Measurements from ENCODE around the gene ARMC2. TPM values are rescaled to one million over a fixed set of nuclear protein-coding genes. Genes with fewer than 3 reads are reported as not detected.
A peak's percentile ranks its signal among the peaks of the same experiment; 100 is the strongest.

Gene ARMC2
- total and polyA plus RNA-seq, 2 donors (not counting 1 experiment from before 2014, with no cell fraction given): 4.8 to 9.9 TPM

GRCh38 chr6:109009962-109010704 lies 161.9 kb downstream of the ARMC2 start:
- no peaks in the 10 kb centered on the region for H3K9me3 ChIP-seq (ENCODE audit: control extremely low read depth in 1 of 3, control insufficient read depth in 2 of 3, insufficient read depth in 1 of 3, low read length in 2 of 3)
- no peaks in the 10 kb centered on the region for H3K27me3 ChIP-seq (replicated peaks in 1 of 4; ENCODE audit: control extremely low read depth in 1 of 4, control insufficient read depth in 3 of 4, insufficient read depth in 4 of 4, low read length in 3 of 4)
- no peak for TF ChIP-seq EZH2 (IDR thresholded peaks at IDR 0.05; ENCODE audit: borderline replicate concordance, insufficient read depth, low read depth, low read length, poor library complexity, severe bottlenecking)
- TF ChIP-seq, protein P1, sequence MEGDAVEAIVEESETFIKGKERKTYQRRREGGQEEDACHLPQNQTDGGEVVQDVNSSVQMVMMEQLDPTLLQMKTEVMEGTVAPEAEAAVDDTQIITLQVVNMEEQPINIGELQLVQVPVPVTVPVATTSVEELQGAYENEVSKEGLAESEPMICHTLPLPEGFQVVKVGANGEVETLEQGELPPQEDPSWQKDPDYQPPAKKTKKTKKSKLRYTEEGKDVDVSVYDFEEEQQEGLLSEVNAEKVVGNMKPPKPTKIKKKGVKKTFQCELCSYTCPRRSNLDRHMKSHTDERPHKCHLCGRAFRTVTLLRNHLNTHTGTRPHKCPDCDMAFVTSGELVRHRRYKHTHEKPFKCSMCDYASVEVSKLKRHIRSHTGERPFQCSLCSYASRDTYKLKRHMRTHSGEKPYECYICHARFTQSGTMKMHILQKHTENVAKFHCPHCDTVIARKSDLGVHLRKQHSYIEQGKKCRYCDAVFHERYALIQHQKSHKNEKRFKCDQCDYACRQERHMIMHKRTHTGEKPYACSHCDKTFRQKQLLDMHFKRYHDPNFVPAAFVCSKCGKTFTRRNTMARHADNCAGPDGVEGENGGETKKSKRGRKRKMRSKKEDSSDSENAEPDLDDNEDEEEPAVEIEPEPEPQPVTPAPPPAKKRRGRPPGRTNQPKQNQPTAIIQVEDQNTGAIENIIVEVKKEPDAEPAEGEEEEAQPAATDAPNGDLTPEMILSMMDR (IDR thresholded peaks at IDR 0.05): no peak
- H3K36me3 ChIP-seq (replicated peaks in 1 of 2; ENCODE audit: control extremely low read depth in 1 of 2, control insufficient read depth in 1 of 2, extremely low read depth in 1 of 2, insufficient read depth in 2 of 2, low read length in 1 of 2): no peaks in the 10 kb centered on the region
- H3K9ac ChIP-seq (ENCODE audit: low read length): peak overlapping the region; percentile 85
- H3K4me1 ChIP-seq (ENCODE audit: control insufficient read depth in 2 of 2, insufficient read depth in 2 of 2, low read length in 2 of 2): peaks cover 39 to 59% of the 10 kb centered on the region in 2 donors
- Mint-ChIP-seq H3K27ac (peak overlapping the region; percentile 97), H3K27me3 (no peaks in the 10 kb centered on the region), H3K4me1 (peaks cover 67% of the 10 kb centered on the region), H3K4me3 (peak overlapping the region; percentile 98), H3K9me3 (ENCODE audit: insufficient read depth) (no peaks in the 10 kb centered on the region)
- H3K4me2 ChIP-seq (replicated peaks; ENCODE audit: low read depth, low read length, poor library complexity, severe bottlenecking): peak overlapping the region; percentile 80
- H4K20me1 ChIP-seq (ENCODE audit: control insufficient read depth, insufficient read depth, low read length, poor library complexity, severe bottlenecking): peaks cover 8% of the 10 kb centered on the region
- intact Hi-C loops (cut with micrococcal nuclease): loop anchor here (1.0 to 5.0 kb wide), 7 partner anchors 42 to 753 kb away; partner anchors contain the start of genes ARMC2, CD164 and CEP57L1
- ChIA-PET CTCF (interaction anchor here (0.6 to 1.6 kb wide), 5 partner anchors 79 to 469 kb away, joined by 3 to 8 read pairs (median 3); no protein-coding TSS in a partner anchor), POLR2A (no interaction called here)
- 3% methylated on average over 5 of the region's 10 CpGs for WGBS (ENCODE audit: insufficient coverage)
- H2AFZ ChIP-seq (ENCODE audit: insufficient read depth, low read depth, low read length, poor library complexity, severe bottlenecking): peak overlapping the region; percentile 75
- H3K4me3 ChIP-seq (ENCODE audit: control extremely low read depth in 1 of 5, extremely low read depth in 1 of 5, insufficient read depth in 1 of 5, low read depth in 2 of 5, low read length in 4 of 5): peak overlapping the region; percentile 77 to 89 (median 85)
- no peak for ATAC-seq (ENCODE audit: low read depth)
- peak overlapping the region; percentile 87 to 90 for H3K27ac ChIP-seq (ENCODE audit: low read length in 2 of 2)
- H3K79me2 ChIP-seq (ENCODE audit: control insufficient read depth, insufficient read depth, low read length): peaks cover 28% of the 10 kb centered on the region
- no peak for DNase-seq

DNA sequence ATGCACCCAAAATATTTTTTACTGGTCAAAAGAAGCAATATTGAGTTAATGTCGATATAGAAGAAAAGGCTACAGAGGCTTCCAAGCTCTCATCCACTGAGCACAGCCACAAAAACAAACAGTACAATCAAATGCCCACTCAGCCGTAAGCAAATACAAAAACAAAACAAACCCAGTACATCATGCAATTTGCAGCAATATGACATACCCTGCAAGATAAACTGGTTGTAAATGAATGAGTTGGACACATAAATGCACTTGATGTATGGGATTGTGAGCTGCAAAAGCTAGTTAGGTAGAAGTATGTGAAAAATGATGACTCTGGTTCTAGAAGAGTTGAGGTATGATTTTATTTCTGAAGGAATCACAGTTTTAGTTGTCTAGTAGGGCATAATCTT lies 162.5 kb downstream of the ARMC2 start:
- no peak for ATAC-seq (ENCODE audit: low read depth)
- no peak for TF ChIP-seq EZH2 (IDR thresholded peaks at IDR 0.05; ENCODE audit: borderline replicate concordance, insufficient read depth, low read depth, low read length, poor library complexity, severe bottlenecking)
- TF ChIP-seq, protein P1 (IDR thresholded peaks at IDR 0.05): no peak
- Mint-ChIP-seq H3K27me3 (no peaks in the 10 kb centered on the region), H3K4me1 (peaks cover 71% of the 10 kb centered on the region), H3K4me3 (peak overlapping the region; percentile 10), H3K27ac (peak overlapping the region; percentile 6), H3K9me3 (ENCODE audit: insufficient read depth) (no peaks in the 10 kb centered on the region)
- peak overlapping the region; percentile 75 for H2AFZ ChIP-seq (ENCODE audit: insufficient read depth, low read depth, low read length, poor library complexity, severe bottlenecking)
- H3K4me2 ChIP-seq (replicated peaks; ENCODE audit: low read depth, low read length, poor library complexity, severe bottlenecking): peak overlapping the region; percentile 80
- no peak for DNase-seq
- H3K4me3 ChIP-seq (ENCODE audit: control extremely low read depth in 1 of 5, extremely low read depth in 1 of 5, insufficient read depth in 1 of 5, low read depth in 2 of 5, low read length in 4 of 5): peak overlapping the region in 1 of 5 experiments; percentile 89
- peaks cover 28% of the 10 kb centered on the region for H3K79me2 ChIP-seq (ENCODE audit: control insufficient read depth, insufficient read depth, low read length)
- H3K9me3 ChIP-seq (ENCODE audit: control extremely low read depth in 1 of 3, control insufficient read depth in 2 of 3, insufficient read depth in 1 of 3, low read length in 2 of 3): no peaks in the 10 kb centered on the region
- peak overlapping the region in 1 of 2 donors; percentile 87 for H3K27ac ChIP-seq (ENCODE audit: low read length in 2 of 2)
- intact Hi-C loops (cut with micrococcal nuclease): loop anchor here (5.0 kb wide), 1 partner anchor 42 kb away; no protein-coding TSS in a partner anchor
- no CpG with 5 or more reads among the region's 2 CpGs for WGBS (ENCODE audit: insufficient coverage)
- H3K36me3 ChIP-seq (replicated peaks in 1 of 2; ENCODE audit: control extremely low read depth in 1 of 2, control insufficient read depth in 1 of 2, extremely low read depth in 1 of 2, insufficient read depth in 2 of 2, low read length in 1 of 2): no peaks in the 10 kb centered on the region
- CTCF ChIA-PET: interaction anchor here (0.6 to 1.6 kb wide), 5 partner anchors 78 to 469 kb away, joined by 3 to 8 read pairs (median 3); no protein-coding TSS in a partner anchor
- peaks cover 39 to 64% of the 10 kb centered on the region in 2 donors for H3K4me1 ChIP-seq (ENCODE audit: control insufficient read depth in 2 of 2, insufficient read depth in 2 of 2, low read length in 2 of 2)
- POLR2A ChIA-PET: no interaction called here
- no peaks in the 10 kb centered on the region for H3K27me3 ChIP-seq (replicated peaks in 1 of 4; ENCODE audit: control extremely low read depth in 1 of 4, control insufficient read depth in 3 of 4, insufficient read depth in 4 of 4, low read length in 3 of 4)
- H3K9ac ChIP-seq (ENCODE audit: low read length): peak overlapping the region; percentile 85
- H4K20me1 ChIP-seq (ENCODE audit: control insufficient read depth, insufficient read depth, low read length, poor library complexity, severe bottlenecking): peaks cover 8% of the 10 kb centered on the region

Data from B cell (primary cell).